ENCODE measurements around the gene ZNF594.
"Not testable (repeated sequence)": the region's sequence is repeated elsewhere in the genome, so short reads cannot be mapped to it uniquely, and the experiment has no call there.

GRCh38 chr17:5233492-5233891 is 41.8 kb upstream of the ZNF594 start:
- not testable (repeated sequence) for TF ChIP-seq CTCF, EP300 (IDR thresholded peaks at IDR 0.05)
